ENCODE measurements around the gene CIZ1. TPM values are rescaled to one million over a fixed set of nuclear protein-coding genes. Genes with fewer than 3 reads are reported as not detected.
A peak's percentile ranks its signal among the peaks of the same experiment; 100 is the strongest.

The CIZ1 gene
- polyA plus RNA-seq, 2 of the 4 experiments (the other 2 are of a cell fraction): 39.2 to 92.5 TPM

- TF ChIP-seq POLR2AphosphoS2 (conservative IDR thresholded peaks at IDR 0.05; ENCODE audit: low read length): no peak
- no peak for TF ChIP-seq CBX8 (IDR thresholded peaks at IDR 0.05)
- TF ChIP-seq JUN (IDR thresholded peaks at IDR 0.05): peak; percentile 25 to 60; a peak in 2 of 5 replicates
- no peak; the same call in 1 of the 2 replicates for TF ChIP-seq PBX3 (IDR thresholded peaks at IDR 0.05)
- no peak for TF ChIP-seq CBX2 (IDR thresholded peaks at IDR 0.05; ENCODE audit: borderline replicate concordance, low read depth)
These were observed 12.6 kb upstream of the CIZ1 start (continued) for GRCh38 chr9:128203707-128204551.

- FAIRE-seq (no peak), ATAC-seq (peak; percentile 75 to 77), DNase-seq (ENCODE audit: low read depth in 1 of 2, low spot score in 1 of 2) (peak; percentile 62 to 89)
- ChIA-PET CTCF (interaction anchor here (0.6 to 9.3 kb wide), 11 partner anchors 9 to 1527 kb away, joined by 3 to 82 read pairs (median 4); partner anchors contain the start of gene CIZ1), POLR2A (interaction anchor here (1.0 to 1.3 kb wide), 3 partner anchors 8 to 34 kb away, joined by 3 to 6 read pairs (median 4); no protein-coding TSS in a partner anchor)
- peak within 1 kb of the TSS; percentile 86 for H3K4me2 ChIP-seq
- H3K27ac ChIP-seq: peak within 1 kb of the TSS; percentile 95 to 99
- peak within 1 kb of the TSS; percentile 96 for H3K4me3 ChIP-seq
- peaks cover 53% of the 10 kb centered on the region for H3K4me1 ChIP-seq
- 5% methylated on average over 5 of the region's 72 CpGs for WGBS (ENCODE audit: missing lambda C conversion rate)
- no peaks in the 10 kb centered on the region for H3K9me3 ChIP-seq
- TF ChIP-seq CHD2 (IDR thresholded peaks at IDR 0.05; ENCODE audit: low read length, partially characterized antibody) (no peak), EHF (CRISPR knock-in tag; IDR thresholded peaks at IDR 0.05) (no peak), JUN (IDR thresholded peaks at IDR 0.05) (peak in 1 of 2 experiments; percentile 51; a peak in 2 of 5 replicates), FOSL2 (IDR thresholded peaks at IDR 0.05) (no peak), FOSL2 (CRISPR knock-in tag; IDR thresholded peaks at IDR 0.05) (no peak), ZNF302 (CRISPR knock-in tag; IDR thresholded peaks at IDR 0.05) (no peak), SREBF2 (IDR thresholded peaks at IDR 0.05) (no peak), SMC3 (IDR thresholded peaks at IDR 0.05) (peak; percentile 65), GATA3 (IDR thresholded peaks at IDR 0.05; ENCODE audit: borderline replicate concordance) (no peak), HDAC2 (IDR thresholded peaks at IDR 0.05) (no peak), MAZ (IDR thresholded peaks at IDR 0.05; ENCODE audit: borderline replicate concordance, low read depth, low read length) (peak; percentile 92), RAD21 (conservative IDR thresholded peaks at IDR 0.05 in 1 of 2, IDR thresholded peaks at IDR 0.05 in 1 of 2) (peak in 1 of 2 experiments; percentile 44; a peak in 2 of 5 replicates), CBX2 (IDR thresholded peaks at IDR 0.05; ENCODE audit: borderline replicate concordance, low read depth) (no peak), EP300 (IDR thresholded peaks at IDR 0.05) (no peak), POLR2A (IDR thresholded peaks at IDR 0.05; ENCODE audit: low read length) (peak; percentile 54), HEYL (CRISPR knock-in tag; IDR thresholded peaks at IDR 0.05) (no peak), HES2 (IDR thresholded peaks at IDR 0.05) (no peak), RFX5 (IDR thresholded peaks at IDR 0.05) (no peak), TFCP2L1 (CRISPR knock-in tag; IDR thresholded peaks at IDR 0.05) (no peak)
- TF ChIP-seq, protein P1, sequence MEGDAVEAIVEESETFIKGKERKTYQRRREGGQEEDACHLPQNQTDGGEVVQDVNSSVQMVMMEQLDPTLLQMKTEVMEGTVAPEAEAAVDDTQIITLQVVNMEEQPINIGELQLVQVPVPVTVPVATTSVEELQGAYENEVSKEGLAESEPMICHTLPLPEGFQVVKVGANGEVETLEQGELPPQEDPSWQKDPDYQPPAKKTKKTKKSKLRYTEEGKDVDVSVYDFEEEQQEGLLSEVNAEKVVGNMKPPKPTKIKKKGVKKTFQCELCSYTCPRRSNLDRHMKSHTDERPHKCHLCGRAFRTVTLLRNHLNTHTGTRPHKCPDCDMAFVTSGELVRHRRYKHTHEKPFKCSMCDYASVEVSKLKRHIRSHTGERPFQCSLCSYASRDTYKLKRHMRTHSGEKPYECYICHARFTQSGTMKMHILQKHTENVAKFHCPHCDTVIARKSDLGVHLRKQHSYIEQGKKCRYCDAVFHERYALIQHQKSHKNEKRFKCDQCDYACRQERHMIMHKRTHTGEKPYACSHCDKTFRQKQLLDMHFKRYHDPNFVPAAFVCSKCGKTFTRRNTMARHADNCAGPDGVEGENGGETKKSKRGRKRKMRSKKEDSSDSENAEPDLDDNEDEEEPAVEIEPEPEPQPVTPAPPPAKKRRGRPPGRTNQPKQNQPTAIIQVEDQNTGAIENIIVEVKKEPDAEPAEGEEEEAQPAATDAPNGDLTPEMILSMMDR (IDR thresholded peaks at IDR 0.05): peak; percentile 94
- TF ChIP-seq, protein P2, sequence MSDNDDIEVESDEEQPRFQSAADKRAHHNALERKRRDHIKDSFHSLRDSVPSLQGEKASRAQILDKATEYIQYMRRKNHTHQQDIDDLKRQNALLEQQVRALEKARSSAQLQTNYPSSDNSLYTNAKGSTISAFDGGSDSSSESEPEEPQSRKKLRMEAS (IDR thresholded peaks at IDR 0.05): peak; percentile 16; the same call in 1 of the 2 replicates
- TF ChIP-seq, protein P3, sequence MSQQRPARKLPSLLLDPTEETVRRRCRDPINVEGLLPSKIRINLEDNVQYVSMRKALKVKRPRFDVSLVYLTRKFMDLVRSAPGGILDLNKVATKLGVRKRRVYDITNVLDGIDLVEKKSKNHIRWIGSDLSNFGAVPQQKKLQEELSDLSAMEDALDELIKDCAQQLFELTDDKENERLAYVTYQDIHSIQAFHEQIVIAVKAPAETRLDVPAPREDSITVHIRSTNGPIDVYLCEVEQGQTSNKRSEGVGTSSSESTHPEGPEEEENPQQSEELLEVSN (IDR thresholded peaks at IDR 0.05; ENCODE audit: borderline replicate concordance, low read depth): no peak
These were observed 11.8 kb upstream of the CIZ1 start, which contains the start of gene DNM1 for GRCh38 chr9:128203024-128203706. TSS of gene DNM1 (plus strand) at chr9:128203379. CDS start at chr9:128203471, 92 bp downstream.
